Stomach (tissue), 4 donors: Measurements from ENCODE around the gene CHD6.

Source experiments
- CTCF ChIP-seq, 7 experiments: fragments of 450-650 bp in 4 of 7; fragments of 200-600 bp in 3 of 7; sonication (generic) in 3 of 7; IDR thresholded peaks; one replicate each; pipeline ENCODE4 v1.5.1; 2016 to 2019; ENCODE audit warnings: antibody characterized with exemption in 7 of 7, control low read depth in 2 of 7, mild to moderate bottlenecking in 1 of 7
- EP300 ChIP-seq: sonication (generic); formaldehyde crosslinking; IDR thresholded peaks from one replicate; pipeline ENCODE4 v1.6.1; 2017; ENCODE audit warnings: antibody characterized with exemption
- POLR2A ChIP-seq, 4 donors: fragments of 450-650 bp; IDR thresholded peaks; one replicate each; pipeline ENCODE4 v1.6.1; 2016; ENCODE audit warnings: antibody characterized with exemption in 4 of 4, control low read depth in 2 of 4, mild to moderate bottlenecking in 1 of 4, moderate library complexity in 1 of 4
- POLR2AphosphoS5 ChIP-seq, 3 donors: sonication (generic); formaldehyde crosslinking; IDR thresholded peaks; one replicate each; pipeline ENCODE4 v1.6.1; 2016; ENCODE audit warnings: antibody characterized with exemption in 3 of 3

GRCh38 chr20:41443691-41444090 is 174.5 kb downstream of the CHD6 start:
- TF ChIP-seq CTCF (IDR thresholded peaks at IDR 0.05) (no peak), POLR2A (IDR thresholded peaks at IDR 0.05) (no peak), POLR2AphosphoS5 (IDR thresholded peaks at IDR 0.05) (no peak), EP300 (no peak)
